ENCODE measurements around the gene EIF2D.

DNA sequence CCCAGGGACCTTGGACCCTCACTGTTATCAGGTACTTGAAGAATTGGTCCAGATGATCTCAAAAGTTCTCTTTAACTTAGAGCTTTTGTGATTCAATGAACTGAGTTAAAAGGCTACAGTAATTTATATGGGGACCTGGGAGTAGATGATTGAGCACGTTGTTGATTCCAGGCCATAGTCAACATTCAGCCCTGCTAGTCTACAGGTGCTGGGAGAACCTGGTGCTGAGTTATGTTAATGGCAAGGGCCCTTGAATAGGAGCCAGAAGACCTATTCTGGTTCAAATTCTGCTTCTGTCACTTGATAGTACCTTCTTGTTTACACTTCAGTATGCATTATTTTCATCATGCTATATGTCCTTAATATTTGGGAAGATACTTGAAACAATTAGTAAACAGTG, 34.2 kb upstream of the EIF2D start:
- TF ChIP-seq, protein P1, sequence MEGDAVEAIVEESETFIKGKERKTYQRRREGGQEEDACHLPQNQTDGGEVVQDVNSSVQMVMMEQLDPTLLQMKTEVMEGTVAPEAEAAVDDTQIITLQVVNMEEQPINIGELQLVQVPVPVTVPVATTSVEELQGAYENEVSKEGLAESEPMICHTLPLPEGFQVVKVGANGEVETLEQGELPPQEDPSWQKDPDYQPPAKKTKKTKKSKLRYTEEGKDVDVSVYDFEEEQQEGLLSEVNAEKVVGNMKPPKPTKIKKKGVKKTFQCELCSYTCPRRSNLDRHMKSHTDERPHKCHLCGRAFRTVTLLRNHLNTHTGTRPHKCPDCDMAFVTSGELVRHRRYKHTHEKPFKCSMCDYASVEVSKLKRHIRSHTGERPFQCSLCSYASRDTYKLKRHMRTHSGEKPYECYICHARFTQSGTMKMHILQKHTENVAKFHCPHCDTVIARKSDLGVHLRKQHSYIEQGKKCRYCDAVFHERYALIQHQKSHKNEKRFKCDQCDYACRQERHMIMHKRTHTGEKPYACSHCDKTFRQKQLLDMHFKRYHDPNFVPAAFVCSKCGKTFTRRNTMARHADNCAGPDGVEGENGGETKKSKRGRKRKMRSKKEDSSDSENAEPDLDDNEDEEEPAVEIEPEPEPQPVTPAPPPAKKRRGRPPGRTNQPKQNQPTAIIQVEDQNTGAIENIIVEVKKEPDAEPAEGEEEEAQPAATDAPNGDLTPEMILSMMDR (conservative IDR thresholded peaks at IDR 0.05; ENCODE audit: low read depth, low read length): no peak
- no peak for TF ChIP-seq EZH2phosphoT487 (IDR thresholded peaks at IDR 0.05; ENCODE audit: borderline replicate concordance, low read length)

Data from PC-3 (cell line).